ENCODE data around the gene TSPAN7.

TSPAN7 gene, protein sequence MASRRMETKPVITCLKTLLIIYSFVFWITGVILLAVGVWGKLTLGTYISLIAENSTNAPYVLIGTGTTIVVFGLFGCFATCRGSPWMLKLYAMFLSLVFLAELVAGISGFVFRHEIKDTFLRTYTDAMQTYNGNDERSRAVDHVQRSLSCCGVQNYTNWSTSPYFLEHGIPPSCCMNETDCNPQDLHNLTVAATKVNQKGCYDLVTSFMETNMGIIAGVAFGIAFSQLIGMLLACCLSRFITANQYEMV

DNA sequence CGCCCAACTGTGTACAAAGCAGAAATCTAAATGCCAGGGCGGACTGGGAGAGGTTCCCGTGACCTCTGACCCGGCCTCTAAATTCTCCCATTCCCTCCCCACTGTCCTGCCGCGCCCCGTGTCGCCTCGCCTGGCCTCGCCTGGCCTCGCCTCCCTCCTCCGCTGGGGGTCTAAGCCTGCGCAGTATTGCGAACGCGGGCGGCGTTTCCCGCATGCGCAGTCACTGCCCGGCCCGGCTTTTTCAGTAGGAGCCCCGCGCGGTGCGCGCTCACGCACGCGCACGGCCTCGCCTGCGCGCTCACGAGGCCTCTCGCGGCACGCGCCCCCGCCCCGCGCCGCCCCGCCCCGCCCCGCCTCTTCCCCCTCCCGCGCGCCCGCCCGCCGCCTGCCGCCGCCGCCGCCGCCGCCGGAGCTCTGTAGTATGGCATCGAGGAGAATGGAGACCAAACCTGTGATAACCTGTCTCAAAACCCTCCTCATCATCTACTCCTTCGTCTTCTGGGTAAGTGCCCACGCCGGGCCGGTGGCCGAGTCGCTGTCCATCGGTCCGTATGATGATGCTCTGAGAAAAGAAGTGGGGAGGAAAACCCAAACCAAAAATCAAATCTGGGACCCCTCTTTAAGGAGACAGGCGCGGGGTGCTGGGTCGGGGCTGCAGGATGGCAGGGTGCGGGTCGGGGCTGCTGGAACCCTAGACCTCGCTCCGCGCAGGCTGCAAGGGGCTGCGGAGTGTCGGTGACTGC lies at the start of gene TSPAN7:
Gene TSPAN7 (plus strand): TSS at position 417 of the 743 bp plus-strand sequence. CDS start 5 bp downstream, at position 422.
- no peak for TF ChIP-seq GATA3 (IDR thresholded peaks at IDR 0.05; ENCODE audit: low read depth, low read length)
- TF ChIP-seq GATA2 (IDR thresholded peaks at IDR 0.05; ENCODE audit: low read depth, low read length): no peak

DNA sequence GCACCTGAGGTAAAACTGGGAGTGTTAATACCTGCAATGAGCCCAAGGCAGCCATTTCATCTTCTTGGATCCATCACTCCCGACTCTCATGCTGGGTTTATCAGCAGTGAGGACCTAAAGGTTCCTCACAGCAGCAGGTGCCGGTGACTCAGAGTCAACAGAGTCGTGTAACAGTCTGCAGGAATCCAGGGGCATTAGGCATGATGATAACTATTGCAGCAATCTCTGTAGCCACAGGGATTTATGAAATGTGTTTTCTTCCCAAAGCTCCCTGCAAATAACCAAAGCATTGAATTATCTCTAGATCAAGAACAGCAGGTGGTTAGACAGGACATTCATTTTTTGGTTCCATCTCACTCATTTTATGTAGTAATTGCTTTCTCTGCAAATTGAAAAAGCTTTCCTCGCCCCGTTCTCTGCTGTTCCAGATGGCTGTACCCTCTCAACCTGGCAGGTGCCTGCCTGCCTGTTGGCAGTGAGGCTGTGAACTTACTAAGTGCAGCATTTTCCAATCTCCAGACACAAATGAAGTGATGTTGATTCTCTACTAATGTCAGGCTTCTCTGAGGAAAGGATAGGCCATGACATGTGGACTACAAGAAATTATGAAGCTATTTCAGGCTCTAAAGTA lies 48.1 kb upstream of the TSPAN7 start:
- TF ChIP-seq GATA3 (IDR thresholded peaks at IDR 0.05; ENCODE audit: low read depth, low read length) (no peak), GATA2 (IDR thresholded peaks at IDR 0.05; ENCODE audit: low read depth, low read length) (no peak; the same call in none of the 2 replicates)

DNA sequence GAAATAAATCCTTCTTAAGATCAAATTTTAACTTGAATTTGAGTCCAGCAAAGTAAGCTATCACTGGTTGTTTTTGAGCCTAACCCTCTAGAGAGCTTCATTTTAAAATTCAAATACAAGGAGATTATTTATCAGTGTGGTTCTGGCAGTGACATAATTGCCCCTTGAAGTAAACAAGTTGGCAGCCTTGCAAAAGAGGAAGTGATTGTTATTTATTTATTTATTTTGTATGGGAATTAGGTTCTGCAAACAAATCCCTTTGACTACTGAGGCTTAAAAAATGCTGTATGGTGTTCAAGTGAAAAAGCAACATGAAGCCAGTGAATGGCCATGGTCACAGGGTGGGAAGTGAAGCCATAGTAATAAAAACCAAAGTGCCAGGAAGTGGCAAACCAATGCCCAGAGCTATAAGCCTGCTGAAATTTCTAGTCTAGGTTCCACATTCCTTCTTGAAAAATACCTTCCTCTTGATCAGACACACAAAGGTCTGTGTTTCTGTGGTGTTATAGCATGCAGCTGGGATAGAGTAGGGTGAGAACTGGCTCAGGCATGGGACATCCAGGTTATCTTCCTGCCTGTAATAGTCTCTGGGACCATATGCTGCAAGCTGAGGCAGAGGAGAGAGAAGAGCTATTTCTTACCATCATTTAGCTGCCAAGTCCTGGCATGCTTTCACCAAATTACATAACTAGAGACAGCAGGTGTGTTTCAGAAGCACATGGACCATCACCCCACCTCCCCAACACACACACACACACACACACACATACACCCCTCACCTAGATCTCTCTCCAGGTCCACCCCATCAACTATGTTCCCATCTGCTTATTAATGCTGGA lies 47.1 kb upstream of the TSPAN7 start:
- no peak for TF ChIP-seq GATA3 (IDR thresholded peaks at IDR 0.05; ENCODE audit: low read depth, low read length)
- no peak for TF ChIP-seq GATA2 (IDR thresholded peaks at IDR 0.05; ENCODE audit: low read depth, low read length)

DNA sequence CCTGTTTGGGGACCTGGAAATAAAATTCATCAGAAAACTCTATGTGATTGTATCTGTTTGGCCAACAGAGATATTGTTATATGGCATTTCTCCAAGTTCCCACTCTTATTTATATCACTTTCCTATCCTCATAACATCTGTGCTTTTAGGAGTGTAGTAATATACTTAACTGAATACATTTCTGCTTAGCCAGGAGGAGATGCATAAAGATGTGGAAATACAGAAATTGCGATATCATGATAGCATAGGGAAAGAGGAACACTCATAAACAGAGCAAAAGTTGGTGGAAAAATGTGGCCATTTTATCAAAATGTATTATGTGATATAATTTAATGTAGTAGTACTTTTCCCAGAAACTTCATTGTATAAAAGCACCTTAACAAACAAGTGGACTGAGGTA lies 46.1 kb upstream of the TSPAN7 start:
- TF ChIP-seq GATA3 (IDR thresholded peaks at IDR 0.05; ENCODE audit: low read depth, low read length) (peak; percentile 55), GATA2 (IDR thresholded peaks at IDR 0.05; ENCODE audit: low read depth, low read length) (no peak)

DNA sequence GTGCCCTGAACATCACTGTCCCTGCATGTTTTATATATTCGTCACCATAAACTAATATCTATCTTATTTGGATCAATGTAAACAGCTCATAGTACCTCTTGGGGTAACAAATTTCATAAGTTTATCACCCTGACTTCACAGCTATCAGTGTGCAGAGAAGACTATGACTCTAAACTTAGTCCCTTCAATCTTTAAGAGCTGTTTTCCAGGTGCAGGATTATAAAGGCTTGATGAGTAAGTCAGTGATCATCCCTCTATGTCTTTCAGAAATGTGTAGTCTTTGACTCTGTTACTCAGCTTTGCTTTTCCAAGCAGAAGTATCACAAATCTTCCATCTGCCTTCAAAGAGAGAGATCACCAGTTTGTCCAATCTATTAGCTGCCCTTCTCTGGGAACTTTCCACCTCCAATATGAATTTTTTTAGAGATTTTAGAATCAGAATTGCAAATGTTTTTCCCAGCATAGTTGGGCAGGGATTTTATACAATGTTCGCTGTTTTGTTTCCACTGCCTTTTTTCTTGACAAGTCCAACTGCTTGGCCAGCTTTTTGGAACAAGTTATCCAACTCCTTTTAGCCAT lies 45.1 kb upstream of the TSPAN7 start:
- TF ChIP-seq GATA2 (IDR thresholded peaks at IDR 0.05; ENCODE audit: low read depth, low read length) (no peak), GATA3 (IDR thresholded peaks at IDR 0.05; ENCODE audit: low read depth, low read length) (no peak)

DNA sequence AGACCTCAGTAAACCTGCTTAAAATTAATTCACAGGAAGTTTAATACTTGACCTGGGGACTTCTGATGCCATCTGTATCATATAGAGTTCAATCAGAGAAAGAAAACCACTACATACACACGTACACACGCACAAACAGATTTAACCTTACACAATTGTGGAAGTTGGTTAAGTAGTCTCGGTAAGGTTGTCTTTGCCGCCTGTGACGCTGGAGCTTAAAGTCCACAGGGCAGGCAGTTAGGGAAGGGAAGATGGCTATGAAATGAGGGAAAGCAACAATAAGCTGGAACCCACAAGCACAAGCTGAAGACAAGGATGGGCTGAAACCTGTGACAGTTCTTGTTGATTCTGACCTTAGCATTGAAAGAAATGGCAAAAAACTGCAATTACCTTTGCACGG lies 41.7 kb upstream of the TSPAN7 start:
- TF ChIP-seq GATA3 (IDR thresholded peaks at IDR 0.05; ENCODE audit: low read depth, low read length) (no peak), GATA2 (IDR thresholded peaks at IDR 0.05; ENCODE audit: low read depth, low read length) (no peak)

DNA sequence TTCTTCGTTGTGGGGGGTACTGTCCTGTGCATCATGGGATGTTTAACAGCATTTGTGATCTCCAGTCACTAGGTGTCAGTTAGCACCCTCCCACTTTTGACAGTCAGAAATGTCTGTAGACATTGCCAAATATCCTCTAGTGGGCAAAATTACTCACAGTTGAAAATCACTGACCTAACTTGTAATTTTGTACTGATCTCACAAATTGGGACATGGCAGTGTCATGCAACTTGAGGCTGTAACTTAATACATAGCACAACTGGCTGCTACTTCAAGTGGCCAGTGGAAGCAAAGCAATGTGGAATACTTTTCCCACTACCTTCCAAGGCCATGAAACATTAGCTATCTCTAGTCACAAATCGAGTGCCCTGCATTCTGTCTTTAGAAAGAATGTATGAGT lies 23.2 kb upstream of the TSPAN7 start:
- no peak for TF ChIP-seq GATA2 (IDR thresholded peaks at IDR 0.05; ENCODE audit: low read depth, low read length)
- no peak for TF ChIP-seq GATA3 (IDR thresholded peaks at IDR 0.05; ENCODE audit: low read depth, low read length)

DNA sequence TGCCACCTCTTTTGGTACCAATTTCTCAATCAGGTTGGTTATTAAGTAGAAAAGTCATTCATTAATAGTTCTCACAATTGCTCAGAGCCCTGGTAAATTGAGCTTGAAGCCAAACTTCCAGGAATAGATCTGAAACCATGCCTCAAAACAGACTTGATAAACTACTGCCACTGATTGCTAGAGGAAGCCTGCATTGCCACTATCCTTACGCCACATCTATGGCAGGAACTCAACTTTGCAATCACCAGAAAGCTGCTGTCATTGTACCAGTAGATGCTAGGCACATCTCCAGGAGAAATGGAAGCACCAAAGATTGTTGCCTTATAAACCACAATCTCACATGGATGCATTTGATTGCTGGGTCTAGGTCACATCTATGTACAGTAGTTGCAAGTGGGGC lies 21.6 kb upstream of the TSPAN7 start:
- TF ChIP-seq GATA3 (IDR thresholded peaks at IDR 0.05; ENCODE audit: low read depth, low read length) (no peak), GATA2 (IDR thresholded peaks at IDR 0.05; ENCODE audit: low read depth, low read length) (no peak)

DNA sequence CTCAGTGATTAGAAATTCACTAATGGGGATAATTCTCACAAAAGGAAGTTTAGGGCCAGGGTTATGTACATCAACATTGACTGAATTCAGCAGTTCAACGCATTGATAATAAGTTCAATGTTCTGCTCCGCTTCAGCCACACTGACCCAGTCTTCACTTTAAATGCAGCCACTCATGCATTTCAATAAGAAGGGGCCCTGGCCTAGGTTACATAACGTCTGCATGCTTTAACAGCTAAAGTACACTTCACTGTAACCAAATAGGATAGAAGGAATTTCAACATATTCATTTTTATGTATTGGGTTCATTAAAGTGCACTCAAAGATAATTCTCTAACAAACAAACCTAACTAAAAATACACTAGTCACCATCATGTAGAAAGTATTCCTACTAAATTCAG lies 12.8 kb upstream of the TSPAN7 start:
- no peak for TF ChIP-seq GATA3 (IDR thresholded peaks at IDR 0.05; ENCODE audit: low read depth, low read length)
- TF ChIP-seq GATA2 (IDR thresholded peaks at IDR 0.05; ENCODE audit: low read depth, low read length): no peak

DNA sequence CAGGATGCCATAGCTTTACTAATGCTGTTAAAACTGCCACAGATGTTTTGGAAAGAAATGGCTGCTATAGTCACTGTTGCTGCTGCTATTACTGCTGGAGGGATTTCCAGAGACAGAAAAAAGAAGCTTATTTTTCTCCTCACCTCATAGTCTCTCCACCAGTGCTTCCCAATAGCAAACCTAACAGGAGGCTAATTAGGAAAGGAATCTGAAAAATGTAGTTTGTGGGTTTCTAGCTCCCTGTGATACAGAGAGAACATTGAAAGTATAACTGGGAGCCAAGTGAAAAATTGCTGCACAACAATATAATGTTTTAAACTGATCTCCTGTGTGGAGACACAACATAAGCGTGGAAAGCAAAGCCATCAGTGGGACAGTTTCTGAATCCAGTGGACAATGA lies 8.6 kb upstream of the TSPAN7 start:
- TF ChIP-seq GATA2 (IDR thresholded peaks at IDR 0.05; ENCODE audit: low read depth, low read length) (no peak), GATA3 (IDR thresholded peaks at IDR 0.05; ENCODE audit: low read depth, low read length) (no peak)

DNA sequence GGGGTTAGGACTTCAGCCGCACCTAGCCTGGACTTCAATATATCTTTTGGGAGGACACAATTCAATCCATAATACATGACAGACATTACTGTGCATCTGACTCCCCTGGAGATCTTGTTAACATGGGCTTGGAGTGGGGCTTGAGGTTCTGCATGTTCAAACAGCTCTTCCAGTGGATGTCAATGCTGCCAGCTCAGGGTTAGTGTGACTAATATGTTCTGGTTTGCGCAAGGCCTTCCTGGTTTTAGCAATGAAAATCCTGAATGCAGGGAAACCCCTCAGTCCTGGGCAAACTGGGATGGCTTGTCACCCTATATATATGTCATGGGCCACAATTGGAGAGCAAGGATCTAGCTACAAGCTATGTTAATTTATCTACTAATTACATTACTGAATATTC lies 2.7 kb upstream of the TSPAN7 start:
- TF ChIP-seq GATA2 (IDR thresholded peaks at IDR 0.05; ENCODE audit: low read depth, low read length) (no peak), GATA3 (IDR thresholded peaks at IDR 0.05; ENCODE audit: low read depth, low read length) (no peak)

DNA sequence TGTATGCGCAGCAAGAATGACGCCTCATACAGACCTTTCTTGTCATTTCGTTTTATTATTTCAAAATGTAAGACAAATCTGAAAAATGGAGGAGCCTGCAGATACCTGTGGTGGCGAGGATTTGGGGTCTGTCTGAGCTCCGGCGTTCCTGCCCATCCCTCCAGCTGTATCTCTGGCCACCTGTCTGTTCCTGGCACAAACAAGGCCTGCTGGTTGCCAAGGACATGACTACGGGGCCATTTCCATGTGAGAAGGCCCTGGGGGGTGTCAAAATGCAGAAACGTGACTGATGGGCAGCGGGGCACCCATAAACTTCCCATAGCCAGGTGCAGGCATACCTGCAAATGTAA lies 591 bp upstream of the TSPAN7 start:
- TF ChIP-seq GATA3 (IDR thresholded peaks at IDR 0.05; ENCODE audit: low read depth, low read length) (no peak), GATA2 (IDR thresholded peaks at IDR 0.05; ENCODE audit: low read depth, low read length) (no peak)

DNA sequence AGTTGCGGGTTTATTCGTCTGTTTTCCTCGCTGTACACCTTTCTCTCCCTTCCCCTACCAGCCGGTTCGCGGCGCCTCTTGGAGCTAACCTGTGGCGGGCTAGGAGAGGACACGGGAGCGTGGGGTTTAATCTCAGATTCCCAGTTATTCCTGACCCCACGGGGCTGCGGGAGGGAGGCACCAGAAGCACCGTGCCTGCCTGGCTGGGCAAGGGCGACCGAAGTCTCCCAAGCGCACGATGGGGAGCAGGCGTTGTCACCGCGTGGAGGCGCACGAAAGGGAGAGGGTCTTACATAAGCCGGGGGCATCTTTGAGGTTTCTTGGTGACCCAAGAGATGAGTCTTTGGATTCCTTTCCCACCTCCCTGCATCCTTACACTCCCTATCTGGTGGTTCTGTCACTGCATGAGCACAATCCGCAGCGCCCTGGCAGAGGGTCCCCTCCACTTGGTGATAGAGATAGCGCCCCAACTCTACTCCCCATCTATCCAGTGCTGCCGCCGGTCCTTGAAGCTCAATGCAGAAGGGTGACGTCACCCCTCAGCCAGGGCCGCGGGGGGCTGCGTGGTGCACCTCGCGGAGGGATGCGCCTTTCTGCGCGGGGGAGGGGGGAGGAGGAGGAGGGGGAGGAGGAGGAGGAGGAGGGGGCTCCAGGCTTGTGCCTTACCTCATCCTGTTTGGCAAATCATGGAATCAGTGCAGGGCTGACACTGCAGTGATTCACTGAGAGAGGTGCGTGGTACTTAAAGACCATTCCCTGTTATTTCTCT lies 793 bp downstream of the TSPAN7 start:
- TF ChIP-seq GATA2 (IDR thresholded peaks at IDR 0.05; ENCODE audit: low read depth, low read length) (no peak), GATA3 (IDR thresholded peaks at IDR 0.05; ENCODE audit: low read depth, low read length) (no peak)

Measured in SH-SY5Y (cell line).